MM.1S (cell line): ENCODE data around the gene MTARC2.

Experiments
- DNase-seq: peaks from one replicate; pipeline ENCODE4 v3.0.0-alpha.2; 2015
- H2AFZ ChIP-seq: fragments of 300-600 bp; sonication (generic); 2 replicates; pipeline ENCODE4 v1.6.0; 2016; ENCODE audit warnings: antibody characterized with exemption, low read length
- H3F3A ChIP-seq: fragments of 300-600 bp; sonication (generic); 2 replicates; pipeline ENCODE4 v1.6.1; 2016; ENCODE audit warnings: mild to moderate bottlenecking, antibody characterized with exemption, low read length, moderate library complexity, mixed read lengths; ENCODE audit not compliant: insufficient read depth
- H3K27ac ChIP-seq: fragments of 300-600 bp; sonication (generic); 2 replicates; pipeline ENCODE4 v1.5.1; 2016; ENCODE audit warnings: mild to moderate bottlenecking, low read length
- H3K27me3 ChIP-seq: fragments of 300-600 bp; sonication (generic); replicated peaks from 2 replicates; pipeline ENCODE4 v1.6.0; 2016; ENCODE audit warnings: low read length; ENCODE audit not compliant: insufficient read depth
- H3K36me3 ChIP-seq: fragments of 300-600 bp; sonication (generic); replicated peaks from 2 replicates; pipeline ENCODE4 v1.6.1; 2016; ENCODE audit warnings: mild to moderate bottlenecking, low read length, mixed read lengths; ENCODE audit not compliant: insufficient read depth
- H3K4me1 ChIP-seq: fragments of 300-600 bp; sonication (generic); 2 replicates; pipeline ENCODE4 v1.6.1; 2016; ENCODE audit warnings: low read length, mixed read lengths
- H3K4me2 ChIP-seq: fragments of 300-600 bp; sonication (generic); 2 replicates; pipeline ENCODE4 v1.6.0; 2016; ENCODE audit warnings: low read depth, low read length
- H3K4me3 ChIP-seq: fragments of 300-600 bp; sonication (generic); 2 replicates; pipeline ENCODE4 v1.5.1; 2016; ENCODE audit warnings: low read length, mixed read lengths
- H3K79me2 ChIP-seq: fragments of 300-600 bp; sonication (generic); 2 replicates; pipeline ENCODE4 v1.6.1; 2016; ENCODE audit warnings: mixed run types, low read length, mixed read lengths
- H3K9ac ChIP-seq: fragments of 300-600 bp; sonication (generic); 2 replicates; pipeline ENCODE4 v1.6.1; 2016; ENCODE audit warnings: low read length, mixed read lengths
- H3K9me2 ChIP-seq: fragments of 300-600 bp; sonication (generic); replicated peaks from 2 replicates; pipeline ENCODE4 v1.6.1; 2016; ENCODE audit warnings: mild to moderate bottlenecking, low read length, mixed read lengths; ENCODE audit not compliant: insufficient read depth
- H3K9me3 ChIP-seq: fragments of 300-600 bp; sonication (generic); replicated peaks from 2 replicates; pipeline ENCODE4 v1.6.1; 2016; ENCODE audit warnings: mild to moderate bottlenecking, low read length, mixed read lengths; ENCODE audit not compliant: insufficient read depth
- H4K20me1 ChIP-seq: fragments of 300-600 bp; sonication (generic); 2 replicates; pipeline ENCODE4 v1.6.1; 2016; ENCODE audit warnings: mild to moderate bottlenecking, low read length, moderate library complexity, mixed read lengths; ENCODE audit not compliant: insufficient read depth
- CTCF ChIP-seq: fragments of 300-600 bp; sonication (generic); IDR thresholded peaks from 2 replicates; pipeline ENCODE4 v1.5.1; 2016; ENCODE audit warnings: antibody characterized with exemption, low read length, mixed read lengths
- EZH2 ChIP-seq: fragments of 300-600 bp; sonication (generic); optimal IDR thresholded peaks from 2 replicates; pipeline ENCODE3; 2017; ENCODE audit warnings: low read depth, mild to moderate bottlenecking, antibody characterized with exemption, low read length, mixed read lengths
- EZH2phosphoT487 ChIP-seq: fragments of 300-600 bp; sonication (generic); IDR thresholded peaks from 2 replicates; pipeline ENCODE4 v1.6.1; 2018; ENCODE audit warnings: antibody characterized with exemption, low read length

MTARC2 gene

DNA sequence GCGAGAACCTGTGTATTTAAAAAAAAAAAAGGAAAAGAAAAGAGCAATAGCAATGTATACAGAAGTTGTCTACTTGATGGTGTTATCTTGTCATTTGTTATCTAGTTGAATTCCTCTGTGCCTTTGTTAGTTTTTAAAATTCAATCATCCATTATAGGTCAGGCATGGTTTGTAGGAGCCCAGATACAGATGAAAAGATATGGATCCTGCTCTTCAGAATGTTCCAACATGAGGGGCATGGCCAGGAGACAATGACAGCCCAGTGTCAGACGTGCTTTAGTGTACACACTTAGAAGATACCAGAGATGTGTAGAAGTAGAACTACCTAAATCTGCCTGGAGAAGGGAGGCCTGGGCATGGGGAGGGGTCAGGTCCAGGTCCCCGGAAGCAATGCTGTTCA, 16.6 kb downstream of the MTARC2 start:
- H3K27me3 ChIP-seq, result no peaks in the 10 kb centered on the region
- DNase-seq, result no peak
- no peak overlapping the region for H2AFZ ChIP-seq
- no peaks in the 10 kb centered on the region for H3K9me2 ChIP-seq
- H3K4me2 ChIP-seq, result no peak overlapping the region
- no peak overlapping the region for H3K4me3 ChIP-seq
- TF ChIP-seq EZH2 (no peak), CTCF (no peak), EZH2phosphoT487 (no peak)
- H3K9me3 ChIP-seq, result no peaks in the 10 kb centered on the region
- H3F3A ChIP-seq, result no peaks in the 10 kb centered on the region
- no peaks in the 10 kb centered on the region for H4K20me1 ChIP-seq
- H3K9ac ChIP-seq, result no peak overlapping the region
- H3K27ac ChIP-seq, result no peak overlapping the region
- no peaks in the 10 kb centered on the region for H3K36me3 ChIP-seq
- no peaks in the 10 kb centered on the region for H3K79me2 ChIP-seq
- H3K4me1 ChIP-seq, result no peaks in the 10 kb centered on the region

DNA sequence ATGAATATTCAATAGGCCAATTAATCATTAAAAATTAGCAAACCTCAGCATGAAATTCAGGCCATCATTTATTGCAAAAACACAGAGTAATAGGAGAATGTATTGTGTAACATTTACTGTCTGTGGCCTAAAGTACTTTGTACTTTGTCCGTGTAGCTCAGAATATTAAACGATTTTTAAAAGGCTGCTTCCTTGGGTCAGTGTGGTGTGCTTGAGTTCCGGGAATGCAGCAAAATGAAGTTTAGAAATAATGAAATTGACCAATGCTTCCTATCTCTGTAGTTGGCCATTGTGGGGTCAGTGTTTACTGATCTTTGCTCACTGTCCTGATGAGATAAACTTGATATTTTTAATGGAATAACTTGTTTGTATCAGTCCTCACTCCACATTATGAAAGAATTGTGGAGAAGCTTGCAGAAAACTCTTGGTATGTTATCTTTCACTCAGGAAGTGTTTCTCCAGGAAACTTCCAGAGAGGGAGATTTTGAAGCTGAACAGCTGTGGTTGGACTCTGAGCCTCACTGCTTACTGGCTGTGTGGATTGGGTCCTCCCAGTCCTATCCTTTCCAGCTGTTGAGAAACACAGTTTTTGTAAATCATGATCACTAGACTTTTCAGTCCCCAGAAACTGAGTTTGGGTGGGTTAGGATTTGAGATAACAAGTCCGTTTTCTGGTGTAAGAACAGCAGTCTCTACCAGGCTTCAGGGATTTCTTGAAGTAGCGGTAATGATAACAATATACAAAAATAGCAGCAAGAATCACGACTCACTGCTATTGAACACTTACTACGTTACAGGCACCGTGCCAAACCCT, 19.4 kb downstream of the MTARC2 start:
- H3K27ac ChIP-seq, result no peak overlapping the region

GRCh38 chr1:220768126-220768601, 20.0 kb downstream of the MTARC2 start:
- H3K9ac ChIP-seq, result no peak overlapping the region
- H3K79me2 ChIP-seq, result no peaks in the 10 kb centered on the region
- H3K9me2 ChIP-seq, result no peaks in the 10 kb centered on the region
- H2AFZ ChIP-seq, result no peak overlapping the region
- H3K4me3 ChIP-seq, result no peak overlapping the region
- no peaks in the 10 kb centered on the region for H3K9me3 ChIP-seq
- no peaks in the 10 kb centered on the region for H3K36me3 ChIP-seq
- TF ChIP-seq CTCF (no peak), EZH2phosphoT487 (no peak), EZH2 (no peak)
- H3F3A ChIP-seq, result no peaks in the 10 kb centered on the region
- H3K27me3 ChIP-seq, result no peaks in the 10 kb centered on the region
- H3K4me1 ChIP-seq, result no peaks in the 10 kb centered on the region
- H4K20me1 ChIP-seq, result no peaks in the 10 kb centered on the region
- DNase-seq, result no peak
- no peak overlapping the region for H3K4me2 ChIP-seq
- no peak overlapping the region for H3K27ac ChIP-seq

More for the DNA sequence above, 19.4 kb downstream of the MTARC2 start:
- H3K9ac ChIP-seq, result no peak overlapping the region
- TF ChIP-seq EZH2, result no peak
- no peaks in the 10 kb centered on the region for H3K9me2 ChIP-seq
- H3K9me3 ChIP-seq, result no peaks in the 10 kb centered on the region
- H3K4me1 ChIP-seq, result no peaks in the 10 kb centered on the region
- H3K4me2 ChIP-seq, result no peak overlapping the region
- DNase-seq, result no peak
- H3F3A ChIP-seq, result no peaks in the 10 kb centered on the region
- no peaks in the 10 kb centered on the region for H3K79me2 ChIP-seq
- no peaks in the 10 kb centered on the region for H3K27me3 ChIP-seq
- H4K20me1 ChIP-seq, result no peaks in the 10 kb centered on the region
- H2AFZ ChIP-seq, result no peak overlapping the region
- H3K4me3 ChIP-seq, result no peak overlapping the region
- H3K36me3 ChIP-seq, result no peaks in the 10 kb centered on the region

GRCh38 chr1:220769205-220769604, 21.1 kb downstream of the MTARC2 start:
- Histone ChIP-seq H3K9me2 (no peaks in the 10 kb centered on the region), H3K4me1 (no peaks in the 10 kb centered on the region), H3K4me2 (no peak overlapping the region), H3K27me3 (no peaks in the 10 kb centered on the region), H3F3A (no peaks in the 10 kb centered on the region), H3K4me3 (no peak overlapping the region), H3K9me3 (no peaks in the 10 kb centered on the region), H4K20me1 (no peaks in the 10 kb centered on the region), H3K79me2 (no peaks in the 10 kb centered on the region), H3K36me3 (no peaks in the 10 kb centered on the region), H2AFZ (no peak overlapping the region), H3K27ac (no peak overlapping the region), H3K9ac (no peak overlapping the region)
- no peak for DNase-seq
- TF ChIP-seq EZH2phosphoT487, result no peak
- TF ChIP-seq CTCF, result no peak
- no peak for TF ChIP-seq EZH2
